ENCODE results near the gene PHACTR4. TPM values are rescaled to one million over a fixed set of nuclear protein-coding genes. Genes with fewer than 3 reads are reported as not detected.

Gene PHACTR4
- total and polyA plus RNA-seq, 2 of the 13 experiments (the other 11 are each of a cell fraction or from before 2014, with no cell fraction given), result 13.9 to 17.1 TPM

- no peak; the same call in 1 of the 2 replicates for TF ChIP-seq ZNF639 (CRISPR knock-in tag; conservative IDR thresholded peaks at IDR 0.05)
- TF ChIP-seq MZF1 (CRISPR knock-in tag; IDR thresholded peaks at IDR 0.05; ENCODE audit: borderline replicate concordance), result no peak; the same call in 1 of the 2 replicates
- TF ChIP-seq ZNF503 (CRISPR knock-in tag; IDR thresholded peaks at IDR 0.05), result no peak
- TF ChIP-seq ZNF138 (CRISPR knock-in tag; IDR thresholded peaks at IDR 0.05; ENCODE audit: low read depth), result 0 out of 2 replicates have a peak, but pooled peaks have one; percentile 22
- TF ChIP-seq YY1 (IDR thresholded peaks at IDR 0.05; ENCODE audit: insufficient read depth, insufficient replicate concordance, low read depth, low read length), result peak; percentile 95
- TF ChIP-seq SP2 (CRISPR knock-in tag; IDR thresholded peaks at IDR 0.05), result peak; percentile 32; the same call in 1 of the 2 replicates
- no peak; the same call in 1 of the 2 replicates for TF ChIP-seq MYC (CRISPR knock-in tag; IDR thresholded peaks at IDR 0.05; ENCODE audit: borderline replicate concordance)
- peak; percentile 51 for TF ChIP-seq CBX1 (IDR thresholded peaks at IDR 0.05; ENCODE audit: low read depth)
- TF ChIP-seq TIGD3 (CRISPR knock-in tag; IDR thresholded peaks at IDR 0.05; ENCODE audit: borderline replicate concordance), result no peak
- peak; percentile 78 for TF ChIP-seq KLF6 (CRISPR knock-in tag; IDR thresholded peaks at IDR 0.05)
- TF ChIP-seq ZNF160 (CRISPR knock-in tag; IDR thresholded peaks at IDR 0.05), result 0 out of 2 replicates have a peak, but pooled peaks have one; percentile 24
- TF ChIP-seq ZNF687 (CRISPR knock-in tag; IDR thresholded peaks at IDR 0.05), result peak; percentile 92
- TF ChIP-seq BRF2 (CRISPR knock-in tag; IDR thresholded peaks at IDR 0.05), result 0 out of 2 replicates have a peak, but pooled peaks have one; percentile 36
- no peak for TF ChIP-seq GTF2F1 (IDR thresholded peaks at IDR 0.05; ENCODE audit: low read length)
- peak; percentile 74; the same call in 1 of the 2 replicates for TF ChIP-seq KDM3A (CRISPR knock-in tag; IDR thresholded peaks at IDR 0.05; ENCODE audit: low read depth)
These were observed at the start of gene PHACTR4 (continued) for GRCh38 chr1:28369371-28370238.
